Hepatocyte (in vitro differentiated cells): ENCODE data around the gene ABHD5.

Source experiments
- CTCF ChIP-seq: fragments of 200-600 bp; sonication (generic); IDR thresholded peaks from 2 replicates; pipeline ENCODE4 v1.5.1; 2016; ENCODE audit warnings: antibody characterized with exemption, mild to moderate bottlenecking; ENCODE audit not compliant: poor library complexity
- EZH2 ChIP-seq: fragments of 200-600 bp; sonication (generic); IDR thresholded peaks from 2 replicates; pipeline ENCODE4 v1.6.1; 2016; ENCODE audit warnings: antibody characterized with exemption, mild to moderate bottlenecking, borderline replicate concordance
- EZH2phosphoT487 ChIP-seq: fragments of 200-600 bp; sonication (generic); IDR thresholded peaks from one replicate; pipeline ENCODE4 v1.6.1; 2018; ENCODE audit warnings: antibody characterized with exemption, mild to moderate bottlenecking, low read depth, moderate library complexity; ENCODE audit not compliant: unreplicated experiment, severe bottlenecking

- TF ChIP-seq CTCF = no peak
- no peak for TF ChIP-seq EZH2phosphoT487
- TF ChIP-seq EZH2 = no peak
Measured at GRCh38 chr3:43747641-43748040, 56.9 kb downstream of the ABHD5 start.
